Uterus (tissue), 4 donors: Measurements from ENCODE around the gene CDKN1C. TPM values are rescaled to one million over a fixed set of nuclear protein-coding genes. Genes with fewer than 3 reads are reported as not detected.

Experiments used
- DNase-seq, 2 donors: peaks; one replicate each; pipeline ENCODE4 v3.0.0-alpha.2; 2019 to 2020
- H3K27ac ChIP-seq, 2 donors: fragments of 200-600 bp; sonication (generic); 1 replicate in 1 of 2; 2 replicates in 1 of 2; pipeline ENCODE4 v1.5.1; 2016 to 2018
- H3K27me3 ChIP-seq, 2 donors: fragments of 200-600 bp; sonication (generic); one replicate each; pipeline ENCODE4 v1.5.1; 2018 to 2019; ENCODE audit warnings: control low read depth in 1 of 2
- H3K36me3 ChIP-seq, 2 donors: fragments of 200-600 bp; sonication (generic); one replicate each; pipeline ENCODE4 v1.5.1; 2019; ENCODE audit warnings: control low read depth in 1 of 2
- H3K4me1 ChIP-seq, 2 donors: fragments of 200-600 bp; sonication (generic); one replicate each; pipeline ENCODE4 v1.5.1; 2018 to 2019; ENCODE audit warnings: control low read depth in 1 of 2
- H3K4me3 ChIP-seq, 2 donors: fragments of 200-600 bp; sonication (generic); 1 replicate in 1 of 2; 2 replicates in 1 of 2; pipeline ENCODE4 v1.5.1; 2018 to 2019; ENCODE audit warnings: mild to moderate bottlenecking in 1 of 2
- H3K9me3 ChIP-seq, 2 donors: fragments of 200-600 bp; sonication (generic); one replicate each; pipeline ENCODE4 v1.5.1; 2019; ENCODE audit warnings: control low read depth in 1 of 2
- CTCF ChIP-seq, 4 experiments: fragments of 200-600 bp in 2 of 4; fragments of 450-650 bp in 2 of 4; sonication (generic) in 2 of 4; IDR thresholded peaks; one replicate each; pipeline ENCODE4 v1.5.1; 2016 to 2019; ENCODE audit warnings: antibody characterized with exemption in 4 of 4, mild to moderate bottlenecking in 2 of 4, moderate library complexity in 1 of 4
- POLR2A ChIP-seq, 2 donors: fragments of 450-650 bp; IDR thresholded peaks; one replicate each; pipeline ENCODE4 v1.6.1; 2016; ENCODE audit warnings: antibody characterized with exemption in 2 of 2, mild to moderate bottlenecking in 1 of 2, moderate library complexity in 1 of 2
- intact Hi-C: fragments of 100-400 bp; cut with DNase I; formaldehyde crosslinking; loops from one replicate; pipeline ENCODE4 v1.15.1; 2023; ENCODE audit warnings: low total_unique reads
- total RNA-seq, 4 donors: library from RNA; depleted of rRNA in 3 of 4; stranded (reverse); fragments of >200 nt in 3 of 4; gene quantifications; one replicate each; pipeline versions ENCODE4 v1.1.0 to v1.2.4, GENCODE V29; 2014 to 2023
- donor health status: DM: yes; HTN: yes; CAD: no.

Gene CDKN1C
- total RNA-seq, 4 donors from 2014 or later: 42.0 to 213 (median 71.7) TPM

DNA sequence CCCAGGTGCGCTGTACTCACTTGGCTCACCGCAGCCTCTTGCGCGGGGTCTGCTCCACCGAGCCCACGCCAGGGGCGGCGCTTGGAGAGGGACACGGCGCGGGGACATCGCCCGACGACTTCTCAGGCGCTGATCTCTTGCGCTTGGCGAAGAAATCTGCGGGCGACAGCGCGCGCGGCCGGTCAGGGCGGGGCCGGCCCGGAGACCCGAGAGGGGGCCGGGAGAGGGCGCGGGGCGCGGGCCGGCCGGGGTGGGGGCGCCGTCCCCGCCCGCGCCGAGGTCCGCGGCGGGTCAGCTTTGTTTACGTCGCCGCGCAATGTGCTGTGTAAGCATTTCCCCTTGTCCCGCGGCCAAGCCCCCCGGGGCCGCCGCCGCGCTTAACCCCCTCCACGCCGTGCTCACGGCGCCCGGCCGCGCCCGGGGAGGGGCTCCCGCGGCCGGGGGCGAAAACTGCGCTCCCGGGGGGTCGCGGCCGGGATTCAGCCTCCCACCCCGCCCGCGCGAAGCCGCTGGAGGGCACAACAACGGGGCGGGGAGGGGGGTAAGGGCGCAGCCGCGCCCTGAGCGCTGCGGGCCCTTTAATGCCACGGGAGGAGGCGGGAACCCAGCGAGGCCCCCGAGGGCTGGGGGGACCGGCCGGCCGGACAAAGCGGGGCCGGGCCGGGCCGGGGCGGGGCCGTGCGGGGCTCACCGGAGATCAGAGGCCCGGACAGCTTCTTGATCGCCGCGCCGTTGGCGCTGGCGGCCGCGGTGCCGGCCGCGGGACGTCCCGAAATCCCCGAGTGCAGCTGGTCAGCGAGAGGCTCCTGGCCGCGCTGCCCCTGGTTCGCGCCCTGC lies 1.4 kb downstream of the CDKN1C start:
- no peaks in the 10 kb centered on the region for H3K27me3 ChIP-seq
- peak; percentile 62 to 65 for DNase-seq
- TF ChIP-seq POLR2A (IDR thresholded peaks at IDR 0.05) (peak in 1 of 2 donors; percentile 16), CTCF (IDR thresholded peaks at IDR 0.05) (no peak)
- no peaks in the 10 kb centered on the region for H3K9me3 ChIP-seq
- peak overlapping the region; percentile 63 to 75 for H3K4me3 ChIP-seq
- intact Hi-C loops: loop anchor here (10.0 kb wide), 1 partner anchor 179 kb away; no protein-coding TSS in a partner anchor
- H3K27ac ChIP-seq: peak overlapping the region; percentile 85 to 95
- H3K4me1 ChIP-seq: peaks cover 0 to 16% of the 10 kb centered on the region in 2 donors
- H3K36me3 ChIP-seq: no peaks in the 10 kb centered on the region

GRCh38 chr11:2883640-2883978 lies 2.0 kb downstream of the CDKN1C start:
- TF ChIP-seq CTCF (IDR thresholded peaks at IDR 0.05) (no peak), POLR2A (IDR thresholded peaks at IDR 0.05) (no peak)
- DNase-seq: no peak
- peak overlapping the region; percentile 85 to 95 for H3K27ac ChIP-seq
- intact Hi-C loops: loop anchor here (10.0 kb wide), 1 partner anchor 179 kb away; no protein-coding TSS in a partner anchor
- no peaks in the 10 kb centered on the region for H3K36me3 ChIP-seq
- no peaks in the 10 kb centered on the region for H3K27me3 ChIP-seq
- H3K4me1 ChIP-seq: peaks cover 0 to 16% of the 10 kb centered on the region in 2 donors
- H3K9me3 ChIP-seq: no peaks in the 10 kb centered on the region
- H3K4me3 ChIP-seq: peak overlapping the region; percentile 63 to 75

- TF ChIP-seq CTCF (IDR thresholded peaks at IDR 0.05): no peak
- no peak for TF ChIP-seq POLR2A (IDR thresholded peaks at IDR 0.05)
- Histone ChIP-seq H3K27me3 (no peaks in the 10 kb centered on the region), H3K4me3 (peak overlapping the region; percentile 63 to 75), H3K27ac (peak overlapping the region; percentile 4 to 85), H3K4me1 (peaks cover 0 to 11% of the 10 kb centered on the region in 2 donors), H3K9me3 (no peaks in the 10 kb centered on the region), H3K36me3 (no peaks in the 10 kb centered on the region)
- no peak for DNase-seq
- intact Hi-C loops: loop anchor here (10.0 kb wide), 1 partner anchor 178 kb away; no protein-coding TSS in a partner anchor
Observed at GRCh38 chr11:2882396-2883110, 3.0 kb downstream of the CDKN1C start.

DNA sequence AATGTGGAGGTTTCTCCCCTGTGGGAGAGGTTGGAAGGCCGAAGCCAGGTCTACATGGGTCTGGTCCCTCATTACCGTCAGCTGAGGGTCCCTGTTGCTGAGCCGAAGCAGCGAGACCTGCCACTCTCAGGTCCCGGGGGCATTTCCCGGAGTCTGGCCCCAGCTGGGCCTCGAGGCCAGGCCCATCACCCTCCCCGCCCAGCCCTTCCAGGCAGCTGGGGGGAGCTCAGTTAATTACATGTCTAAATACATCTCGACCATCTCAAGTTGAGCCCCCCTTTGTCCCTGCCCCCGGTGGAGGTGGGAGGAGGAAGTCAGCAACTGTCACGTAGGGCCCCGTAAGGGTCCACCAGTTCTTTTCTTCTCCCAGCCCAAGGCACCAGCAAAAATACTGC lies 3.6 kb downstream of the CDKN1C start:
- H3K9me3 ChIP-seq: no peaks in the 10 kb centered on the region
- intact Hi-C loops: loop anchor here (10.0 kb wide), 1 partner anchor 177 kb away; no protein-coding TSS in a partner anchor
- H3K4me1 ChIP-seq: peaks cover 0 to 11% of the 10 kb centered on the region in 2 donors
- no peak for DNase-seq
- H3K27me3 ChIP-seq: no peaks in the 10 kb centered on the region
- no peak overlapping the region for H3K27ac ChIP-seq
- no peak for TF ChIP-seq CTCF (IDR thresholded peaks at IDR 0.05)
- no peak for TF ChIP-seq POLR2A (IDR thresholded peaks at IDR 0.05)
- H3K36me3 ChIP-seq: no peaks in the 10 kb centered on the region
- H3K4me3 ChIP-seq: no peak overlapping the region
